ELR (cell line): ENCODE measurements around the gene IBA57.
A peak's percentile ranks its signal among the peaks of the same experiment; 100 is the strongest.

Experiments used
- DNase-seq: peaks from one replicate; pipeline ENCODE4 v3.0.0-alpha.2; 2015; ENCODE audit warnings: low read depth

IBA57 gene

DNA sequence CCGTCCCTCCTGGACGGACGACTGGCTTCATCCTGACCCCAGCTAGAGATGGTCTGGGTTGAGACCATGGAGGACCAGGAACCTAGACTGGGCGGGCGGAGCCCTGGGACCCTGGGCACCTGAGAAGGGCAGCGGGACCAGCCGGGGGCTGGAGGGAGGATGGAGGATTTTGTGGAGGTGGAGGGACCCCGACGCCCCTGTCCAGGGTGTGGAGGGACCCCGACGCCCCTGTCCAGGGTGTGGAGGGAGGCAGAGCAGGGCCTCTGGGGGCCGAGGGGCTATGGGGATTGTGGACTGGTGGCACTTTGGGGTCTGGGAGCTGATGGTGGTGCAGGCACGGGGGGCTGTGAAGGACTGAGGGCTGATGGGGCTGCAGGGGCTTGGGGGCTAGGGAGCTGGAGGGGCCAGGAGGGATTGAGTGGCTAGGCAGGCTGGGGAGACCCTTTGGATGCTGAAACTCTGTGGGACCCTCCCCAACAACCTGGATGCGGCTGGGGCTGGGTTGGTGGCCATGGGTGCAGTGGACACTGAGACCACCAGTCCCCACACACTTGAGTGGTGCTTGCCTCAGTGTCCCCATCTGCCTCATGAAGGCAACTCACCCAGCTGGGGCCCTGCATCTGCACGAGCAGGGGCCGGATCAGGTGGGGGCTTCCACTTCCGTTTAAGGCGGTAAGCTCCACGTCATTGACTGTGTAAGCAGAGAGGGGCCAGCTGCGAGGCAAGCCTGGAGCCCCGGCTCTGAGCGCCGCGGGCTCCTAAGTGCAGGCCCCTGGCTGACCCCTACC lies 8.5 kb upstream of the IBA57 start:
- DNase-seq, result no peak

GRCh38 chr1:228157729-228158126 lies 7.9 kb upstream of the IBA57 start:
- DNase-seq, result no peak

- DNase-seq, result no peak
These were observed 7.2 kb upstream of the IBA57 start for GRCh38 chr1:228158151-228159007.

DNA sequence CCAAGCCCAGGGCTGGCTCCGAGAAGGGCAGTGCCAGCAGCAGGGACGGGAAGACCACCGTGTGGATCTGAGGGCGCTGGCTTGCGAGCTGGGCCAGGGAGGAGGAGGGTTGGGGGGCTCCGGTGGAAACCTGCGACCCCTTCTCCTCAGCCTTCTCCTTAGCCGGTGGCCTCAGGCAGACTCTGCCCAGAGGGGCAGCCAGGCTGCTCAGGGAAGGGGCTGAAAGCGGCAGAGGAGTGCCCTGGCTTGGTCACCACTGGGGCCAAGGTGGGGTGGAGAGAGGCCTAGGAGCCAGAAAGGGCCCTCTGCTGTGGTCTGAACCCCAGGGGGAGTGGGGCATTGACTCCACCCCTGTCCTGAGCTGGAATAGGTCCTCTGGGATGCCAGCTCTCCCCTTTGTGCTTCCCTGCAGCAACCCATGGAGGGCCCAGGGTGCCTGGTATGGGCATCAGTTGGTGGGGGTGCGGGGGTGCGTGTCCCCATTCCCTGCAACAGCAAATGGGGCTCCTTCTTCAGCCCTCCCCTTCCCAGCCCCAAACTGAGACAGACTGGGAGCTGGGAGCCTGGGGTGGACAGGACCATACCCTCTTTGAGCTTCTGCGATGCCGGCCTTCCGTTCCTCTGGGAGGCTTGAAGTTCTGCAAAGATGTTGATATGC lies 6.5 kb upstream of the IBA57 start:
- DNase-seq, result no peak

DNA sequence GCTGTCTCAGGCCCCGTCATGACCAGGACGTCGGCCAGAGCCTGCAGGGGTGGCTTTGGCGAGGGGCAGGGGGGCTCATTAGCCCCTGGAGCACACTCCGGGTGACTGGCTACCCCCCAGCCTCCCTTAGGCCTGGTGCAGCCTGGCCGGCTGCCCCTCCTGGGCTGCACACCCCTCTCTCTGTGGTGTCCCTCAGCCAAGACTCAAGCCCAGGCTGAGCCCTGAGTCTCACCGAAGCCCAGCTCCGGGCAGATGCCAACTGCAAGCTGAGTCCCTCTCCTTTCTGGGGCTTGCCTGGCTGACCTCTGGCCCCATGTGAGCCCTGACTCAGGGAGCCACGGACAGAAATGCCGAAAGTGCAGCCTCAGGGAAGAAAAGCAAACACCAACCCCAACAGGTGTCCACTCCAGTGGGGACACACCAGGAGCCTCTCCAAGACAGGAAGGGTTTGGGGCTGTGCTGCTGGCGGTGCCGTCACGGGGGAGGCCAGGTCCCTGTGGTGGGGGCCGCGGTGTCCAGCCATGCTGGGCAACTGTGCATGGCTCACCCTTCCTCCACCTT lies 5.3 kb upstream of the IBA57 start:
- no peak for DNase-seq

- DNase-seq, result no peak
These were observed 4.2 kb upstream of the IBA57 start for GRCh38 chr1:228161362-228161761.

- DNase-seq, result no peak
These were observed 3.7 kb upstream of the IBA57 start for GRCh38 chr1:228161866-228162265.

DNA sequence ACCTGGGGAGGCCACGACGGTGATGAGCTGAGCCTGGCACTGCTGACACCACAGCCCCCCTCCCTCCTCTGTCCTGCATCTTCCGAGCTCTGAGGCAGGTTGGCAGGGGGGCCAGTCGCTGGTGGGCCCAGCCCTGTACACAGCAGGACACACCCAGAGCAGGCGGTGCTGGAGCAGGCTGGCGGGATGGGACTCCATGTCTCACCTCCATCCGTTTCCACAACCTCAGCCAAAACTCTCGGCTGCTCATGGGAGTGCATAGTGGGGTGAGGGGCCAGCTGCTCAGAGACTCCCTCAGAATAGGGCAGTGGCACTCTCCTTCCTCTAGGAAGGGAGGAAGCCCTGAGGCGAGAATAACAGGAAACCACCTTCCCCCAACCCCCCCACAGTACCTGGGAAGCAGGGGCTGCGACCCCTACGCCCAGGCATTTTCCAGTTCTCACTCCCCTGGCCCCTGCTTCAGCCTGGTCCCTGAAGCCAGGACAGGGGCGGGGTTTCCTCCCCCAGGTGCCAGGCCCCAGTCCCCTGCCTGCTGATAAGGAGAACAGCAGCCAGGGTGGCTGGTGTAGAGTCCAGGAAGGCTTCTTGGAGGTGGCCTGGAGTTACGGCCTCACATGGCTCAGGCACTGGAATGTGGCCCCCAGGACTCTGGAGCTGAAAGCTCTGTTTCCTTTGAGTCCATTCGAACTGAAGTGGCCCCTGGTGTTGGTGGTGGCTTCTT lies 3.2 kb upstream of the IBA57 start:
- DNase-seq, result no peak

DNA sequence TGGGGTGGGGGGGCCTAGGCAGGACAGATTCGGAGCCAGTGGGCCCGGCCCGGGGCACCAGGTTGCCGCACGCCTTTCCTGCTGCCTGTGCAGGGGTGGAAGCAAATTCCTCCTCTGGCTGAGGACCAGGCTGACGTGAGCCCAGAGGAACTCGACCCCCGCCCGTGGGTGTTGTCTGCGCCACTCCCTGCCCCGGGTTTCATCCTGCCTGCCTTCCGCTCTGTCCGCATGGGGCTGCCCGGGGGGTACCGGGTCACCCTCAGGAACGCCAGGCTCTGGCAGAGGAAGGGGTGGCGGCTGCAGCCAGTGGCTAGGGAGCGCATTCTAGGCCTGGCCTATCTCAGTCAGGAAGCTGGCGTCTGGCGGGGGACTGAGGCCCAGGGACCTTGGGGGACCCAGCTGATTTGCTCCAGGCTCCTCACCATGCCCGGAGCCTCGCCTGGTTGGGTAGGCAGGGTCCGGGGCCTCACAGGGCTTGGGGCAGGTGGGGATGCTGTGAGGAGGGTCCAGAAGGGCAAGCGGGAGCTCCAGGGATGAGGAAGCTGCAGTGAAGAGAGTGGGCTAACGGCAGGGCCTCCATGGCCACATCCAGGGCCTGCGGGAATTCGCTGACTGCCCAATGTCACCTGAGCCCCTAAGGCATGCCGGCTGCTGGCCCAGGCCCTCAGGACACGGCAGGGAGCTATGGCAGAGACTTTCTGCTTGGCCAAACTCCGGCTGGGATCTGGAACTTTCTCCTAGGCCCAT lies 2.4 kb upstream of the IBA57 start:
- DNase-seq, result no peak

DNA sequence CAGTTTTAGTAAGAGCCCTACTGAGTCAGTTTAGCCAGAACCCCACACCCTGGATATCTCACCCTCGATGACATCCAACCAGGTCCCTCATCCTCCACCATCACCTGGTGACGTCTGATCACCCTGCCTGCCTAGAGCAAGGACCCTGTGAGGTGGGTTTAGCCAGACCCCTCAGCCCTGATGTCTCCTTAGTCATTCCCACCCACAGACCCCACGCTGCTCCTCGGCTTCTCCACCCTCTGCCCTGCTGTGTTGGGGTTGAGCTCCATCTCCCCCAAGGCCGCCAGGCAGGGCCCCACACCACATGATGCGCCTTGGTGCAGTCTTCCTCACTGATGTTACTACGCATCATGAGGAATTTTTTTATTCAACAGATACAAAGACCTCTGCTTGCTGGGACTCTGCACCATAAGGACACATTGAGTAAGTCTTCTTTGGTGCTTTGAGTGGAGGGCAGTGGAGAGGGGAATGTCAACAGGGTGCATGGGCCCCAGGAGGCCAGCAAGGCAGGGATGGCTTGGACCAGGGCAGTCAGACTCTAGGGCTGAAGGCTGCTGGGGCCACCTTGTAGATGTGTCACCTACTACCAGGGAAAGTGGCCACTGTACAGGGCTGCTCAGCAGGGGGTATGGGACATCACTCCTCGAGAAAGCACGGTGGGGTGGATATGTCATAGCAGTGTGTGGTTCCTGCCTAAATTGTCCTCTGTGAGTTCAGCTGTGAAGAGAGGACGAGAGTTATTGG lies 1.7 kb upstream of the IBA57 start:
- no peak for DNase-seq

- DNase-seq, result no peak
These were observed 838 bp upstream of the IBA57 start for GRCh38 chr1:228164561-228165371.

GRCh38 chr1:228166170-228166936 lies 749 bp downstream of the IBA57 start:
- peak; percentile 71 for DNase-seq

DNA sequence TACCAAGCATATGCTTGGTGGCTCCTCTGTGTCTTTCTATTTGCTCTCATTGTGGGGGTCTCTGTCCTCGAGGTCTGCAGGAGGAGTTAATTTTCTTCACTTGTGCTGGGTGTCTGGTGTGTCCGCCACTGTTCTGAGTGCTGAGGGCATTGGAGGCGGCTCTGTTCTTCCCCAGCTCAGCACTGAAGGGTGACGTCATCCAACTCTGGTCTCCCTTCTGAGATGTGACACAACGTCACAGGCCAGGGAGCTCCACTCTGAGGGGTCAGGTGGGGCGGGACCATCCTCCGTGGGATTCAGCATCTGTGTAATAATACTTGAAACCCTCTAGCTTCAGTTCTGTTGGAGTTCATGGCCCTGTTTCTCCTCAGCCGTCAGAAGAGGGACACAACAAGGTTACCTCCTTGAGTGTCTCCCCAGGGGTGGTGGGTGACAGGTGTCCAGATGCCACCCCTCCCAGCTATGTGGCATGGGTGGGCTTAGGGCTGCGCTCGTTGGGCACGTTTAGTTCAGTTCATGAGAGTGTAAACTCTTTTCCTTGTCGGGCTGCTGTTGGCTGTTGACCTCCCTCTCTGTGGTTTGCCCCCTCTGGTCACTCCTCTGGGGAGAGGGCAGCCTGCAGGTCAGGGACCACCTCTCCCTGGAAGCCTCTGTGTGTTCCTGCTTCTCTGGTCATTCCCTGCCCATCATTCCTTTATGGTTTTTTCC lies 3.1 kb downstream of the IBA57 start:
- DNase-seq, result no peak

GRCh38 chr1:228169345-228169744 lies 3.7 kb downstream of the IBA57 start:
- no peak for DNase-seq

DNA sequence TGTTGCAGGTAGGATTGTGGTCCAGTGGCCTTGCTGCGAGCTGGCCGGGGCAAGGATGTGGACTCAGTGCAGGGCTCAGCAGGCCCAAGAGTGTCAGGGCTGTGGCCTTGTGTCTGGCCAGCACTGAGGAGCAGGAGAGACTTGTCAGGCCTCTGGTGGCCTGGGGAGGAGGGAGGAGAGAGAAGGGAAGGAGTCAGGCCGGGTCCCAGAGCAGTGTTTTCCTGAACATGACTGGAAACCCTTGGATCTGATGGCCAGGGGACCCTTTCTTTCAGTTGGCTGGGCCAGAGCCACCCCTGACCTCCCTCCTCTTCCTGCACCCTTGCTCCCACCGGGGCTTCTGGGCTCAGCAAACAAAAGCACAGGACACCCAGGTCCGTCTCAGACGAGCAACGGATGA lies 5.1 kb downstream of the IBA57 start:
- DNase-seq, result no peak

DNA sequence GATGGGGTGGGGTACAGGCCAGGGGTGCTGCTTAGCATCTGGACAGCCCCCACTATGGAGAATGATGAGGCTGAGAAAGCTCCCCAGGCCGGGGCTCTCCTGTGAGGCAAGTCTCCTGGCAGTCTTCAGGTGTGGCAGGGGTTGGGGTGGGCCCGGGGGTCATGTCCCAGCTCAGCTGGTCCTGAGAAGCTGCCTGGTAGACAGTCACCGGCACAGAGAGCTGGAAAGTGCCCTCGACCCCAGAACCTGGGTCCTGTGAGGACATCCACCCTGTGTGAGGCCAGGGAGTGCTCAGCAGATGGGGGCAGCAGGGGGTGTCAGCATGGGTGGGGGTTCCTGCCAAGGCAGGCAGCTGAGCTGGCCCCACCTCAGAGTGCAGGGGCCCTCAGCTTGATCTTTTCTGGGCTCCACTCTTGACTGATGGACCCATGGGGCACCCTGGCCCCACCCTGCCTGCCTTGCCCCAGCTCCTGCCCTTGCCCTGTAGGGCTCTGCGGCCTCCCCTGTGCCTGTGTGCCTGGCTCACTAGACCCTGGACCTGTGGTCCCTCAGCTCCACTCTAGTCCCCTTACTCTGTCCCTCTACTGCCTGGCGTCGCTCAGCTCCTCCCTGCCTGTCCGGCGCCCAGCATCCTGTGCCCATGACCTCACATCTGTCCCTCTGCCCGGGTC lies 5.8 kb downstream of the IBA57 start:
- no peak for DNase-seq
